GM12874 (cell line): ENCODE results near the gene RECQL.

ENCODE experiments used
- TF ChIP-seq, protein P1 (sequence below): IDR thresholded peaks from 2 replicates; pipeline ENCODE4 v1.5.1; 2011; ENCODE audit warnings: low read depth, mild to moderate bottlenecking, control low read depth, low read length, moderate library complexity; ENCODE audit not compliant: insufficient read depth

Gene RECQL

DNA sequence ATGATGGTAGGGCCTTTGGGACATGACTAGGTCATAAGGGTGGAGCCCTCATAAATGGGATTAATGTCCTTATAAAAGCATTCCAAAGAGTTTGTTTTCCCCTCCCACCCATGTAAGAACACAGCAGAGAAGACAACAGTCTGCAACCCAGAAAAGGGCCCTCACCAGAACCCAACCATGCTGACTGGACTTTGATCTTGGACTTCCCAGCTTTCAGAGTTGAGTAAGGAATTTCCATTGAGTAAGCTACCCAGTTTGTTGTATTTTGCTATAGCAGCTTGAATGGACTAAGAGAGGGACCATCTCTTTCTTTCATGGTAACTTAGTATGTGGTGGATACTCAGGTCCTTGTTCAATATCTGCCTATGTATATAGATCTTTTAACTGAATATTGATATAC is 21.7 kb upstream of the RECQL start:
- TF ChIP-seq, protein P1, sequence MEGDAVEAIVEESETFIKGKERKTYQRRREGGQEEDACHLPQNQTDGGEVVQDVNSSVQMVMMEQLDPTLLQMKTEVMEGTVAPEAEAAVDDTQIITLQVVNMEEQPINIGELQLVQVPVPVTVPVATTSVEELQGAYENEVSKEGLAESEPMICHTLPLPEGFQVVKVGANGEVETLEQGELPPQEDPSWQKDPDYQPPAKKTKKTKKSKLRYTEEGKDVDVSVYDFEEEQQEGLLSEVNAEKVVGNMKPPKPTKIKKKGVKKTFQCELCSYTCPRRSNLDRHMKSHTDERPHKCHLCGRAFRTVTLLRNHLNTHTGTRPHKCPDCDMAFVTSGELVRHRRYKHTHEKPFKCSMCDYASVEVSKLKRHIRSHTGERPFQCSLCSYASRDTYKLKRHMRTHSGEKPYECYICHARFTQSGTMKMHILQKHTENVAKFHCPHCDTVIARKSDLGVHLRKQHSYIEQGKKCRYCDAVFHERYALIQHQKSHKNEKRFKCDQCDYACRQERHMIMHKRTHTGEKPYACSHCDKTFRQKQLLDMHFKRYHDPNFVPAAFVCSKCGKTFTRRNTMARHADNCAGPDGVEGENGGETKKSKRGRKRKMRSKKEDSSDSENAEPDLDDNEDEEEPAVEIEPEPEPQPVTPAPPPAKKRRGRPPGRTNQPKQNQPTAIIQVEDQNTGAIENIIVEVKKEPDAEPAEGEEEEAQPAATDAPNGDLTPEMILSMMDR = no peak

DNA sequence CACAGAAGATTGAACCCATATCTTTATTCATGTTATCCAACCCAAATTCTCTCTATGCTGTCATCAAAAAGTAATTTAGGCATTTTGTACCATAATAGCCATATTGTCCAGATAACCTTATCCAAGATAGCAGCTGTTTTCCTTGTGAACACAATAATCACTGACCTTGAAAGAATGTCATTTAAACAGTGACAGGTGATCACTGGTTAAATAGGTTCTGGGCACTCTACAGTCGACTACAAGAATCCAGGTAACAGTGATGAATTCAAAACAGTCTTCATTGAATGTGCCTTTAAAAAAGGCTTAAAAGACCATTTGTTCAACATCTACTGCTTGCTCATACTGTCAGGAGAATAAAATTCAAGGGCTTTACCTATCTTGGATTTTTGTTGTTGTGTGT is 20.1 kb upstream of the RECQL start:
- TF ChIP-seq, protein P1 = no peak

DNA sequence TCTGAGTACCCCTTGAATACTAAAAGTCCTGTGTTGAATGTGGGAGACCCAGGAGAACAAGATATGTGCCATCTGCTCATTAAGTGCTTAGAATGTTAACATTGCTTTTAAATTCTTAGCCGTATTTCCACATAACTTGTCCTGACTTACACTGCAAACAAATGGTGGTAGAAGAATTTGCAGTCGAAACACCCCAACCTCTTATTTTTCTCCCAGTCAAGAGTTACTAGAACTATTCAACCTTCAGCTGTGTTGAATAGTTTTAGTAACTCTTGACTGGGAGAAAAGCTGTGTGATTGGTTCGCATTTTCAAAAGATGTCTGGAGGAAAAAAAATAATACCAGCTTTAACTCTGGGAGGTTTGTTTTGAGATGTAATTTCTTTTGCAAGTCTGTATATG is 17.0 kb upstream of the RECQL start:
- TF ChIP-seq, protein P1 = no peak

DNA sequence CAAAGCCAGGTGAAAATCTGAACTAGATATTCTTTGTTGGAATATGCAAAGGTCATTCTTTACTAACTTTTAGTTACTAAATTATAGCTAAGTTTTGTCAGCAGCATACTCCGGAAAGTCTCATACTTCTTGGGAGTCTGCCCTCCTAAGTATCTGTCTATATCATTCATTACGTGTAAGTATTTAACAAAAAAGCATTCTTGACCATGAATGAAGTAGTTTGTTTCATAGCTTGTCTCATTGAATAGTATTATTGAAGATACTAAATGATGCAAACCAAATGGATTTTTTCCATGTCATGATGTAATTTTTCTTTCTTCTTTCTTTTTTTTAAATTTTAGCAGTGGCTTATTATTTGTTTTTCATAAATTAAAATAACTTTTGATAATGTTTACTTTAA is 14.8 kb upstream of the RECQL start:
- TF ChIP-seq, protein P1 = no peak

DNA sequence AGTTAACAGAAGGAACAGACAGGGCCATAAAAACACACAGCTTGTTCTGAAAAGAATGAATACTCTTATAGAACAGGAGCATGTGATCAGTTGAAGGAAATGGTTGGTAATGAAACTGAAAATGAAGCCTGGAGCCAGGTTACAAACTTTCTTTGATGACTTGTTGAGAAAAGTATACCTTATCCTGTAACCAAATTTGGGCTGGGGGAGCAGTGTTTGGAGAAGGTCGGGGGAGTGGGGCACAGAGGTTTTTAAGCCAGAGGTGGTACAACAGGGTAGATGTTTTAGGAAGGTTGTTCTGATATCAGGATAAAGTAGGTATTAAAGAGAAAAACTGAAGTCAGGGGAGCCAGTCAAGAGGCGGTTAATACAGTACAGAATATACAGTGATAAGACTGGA is 8.3 kb upstream of the RECQL start:
- TF ChIP-seq, protein P1 = no peak

DNA sequence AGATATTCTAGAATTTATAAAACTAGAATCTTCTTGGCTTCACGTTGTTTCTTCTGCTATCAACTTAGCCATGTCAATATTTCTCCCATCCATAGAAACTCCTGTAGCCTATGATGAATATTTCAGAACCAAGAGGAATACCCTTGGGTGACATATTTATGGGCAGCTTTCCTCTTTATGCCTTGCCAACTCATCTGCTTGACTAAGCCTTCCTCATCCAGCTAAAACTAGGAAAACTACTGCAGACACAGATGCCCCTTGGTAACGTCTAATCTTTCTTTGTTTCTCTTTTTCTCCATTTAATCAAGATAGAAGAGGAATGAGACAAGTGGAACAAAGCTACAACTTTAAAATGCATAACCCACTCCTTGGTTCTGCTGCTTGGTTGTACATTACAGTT is 6.4 kb upstream of the RECQL start:
- TF ChIP-seq, protein P1 = no peak

DNA sequence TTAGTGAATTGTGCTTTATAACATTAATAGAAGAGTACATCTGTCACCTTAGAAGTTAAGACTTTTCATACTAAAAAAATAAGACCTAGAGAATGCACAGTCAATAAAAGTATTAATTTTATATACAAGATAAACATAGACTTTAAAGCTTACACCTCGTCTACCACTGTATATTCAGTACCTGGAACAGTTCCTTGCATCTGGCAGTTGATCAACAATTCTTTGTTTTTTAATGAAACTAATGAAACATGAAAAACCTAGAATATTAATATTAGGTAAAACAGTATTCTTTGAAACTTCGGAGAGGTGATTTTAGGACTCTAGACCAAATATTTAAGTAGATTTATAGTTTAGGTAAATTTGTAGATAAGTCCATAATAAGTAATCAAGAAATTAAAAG is 4.5 kb upstream of the RECQL start:
- TF ChIP-seq, protein P1 = no peak

DNA sequence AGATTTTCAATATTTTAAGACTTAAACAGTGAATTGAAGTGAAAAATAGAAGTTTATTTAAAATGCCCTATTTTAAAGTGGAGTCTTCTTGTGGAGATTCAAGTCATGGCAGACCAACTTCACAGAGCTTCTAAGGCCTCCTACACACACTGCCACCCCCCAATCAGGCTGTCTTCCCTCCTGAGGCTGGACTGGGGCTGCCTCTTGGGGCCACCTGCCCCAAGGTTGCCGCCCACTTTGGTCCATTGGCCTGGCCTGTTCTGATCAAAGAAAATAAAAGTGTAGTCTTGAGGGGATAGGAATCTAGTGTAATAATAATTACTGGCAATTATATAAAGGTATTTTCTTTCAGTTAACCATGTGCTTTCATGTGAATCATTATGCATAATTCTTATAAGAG is 1.4 kb upstream of the RECQL start:
- TF ChIP-seq, protein P1 = no peak
